ENCODE measurements around the gene SND1.

SND1 gene

DNA sequence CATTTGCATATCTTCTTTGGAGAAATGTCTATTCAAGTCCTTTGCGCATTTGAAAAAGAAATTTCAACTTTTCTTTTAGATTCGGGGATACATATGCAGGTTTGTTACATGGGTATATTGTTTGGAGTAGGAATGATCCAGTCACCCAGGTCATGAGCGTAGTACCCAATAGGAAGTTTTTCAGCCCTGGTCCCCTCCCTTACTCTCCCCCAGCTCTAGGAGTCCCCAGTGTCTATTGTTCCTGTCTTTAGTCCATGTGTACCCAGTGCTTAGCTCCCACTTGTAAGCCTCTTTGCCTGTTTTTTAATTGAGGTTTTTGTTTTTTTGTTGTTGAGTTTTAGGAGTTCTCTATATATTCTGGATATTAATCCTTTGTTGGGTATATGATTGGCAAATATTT lies 63.3 kb downstream of the SND1 start:
- Histone ChIP-seq H3K9me2 (replicated peaks; ENCODE audit: insufficient read depth, low read length) (no peaks in the 10 kb centered on the region), H3K36me3 (ENCODE audit: low read length) (peaks cover 36% of the 10 kb centered on the region), H3K9me3 (ENCODE audit: insufficient read depth, low read length) (peaks cover 12% of the 10 kb centered on the region; the same call in 1 of the 2 replicates), H3K27me3 (ENCODE audit: low read length) (no peaks in the 10 kb centered on the region), H3K79me2 (ENCODE audit: insufficient read depth, low read length) (peaks cover 20% of the 10 kb centered on the region), H3K4me2 (ENCODE audit: low read depth, low read length, poor library complexity, severe bottlenecking) (no peak overlapping the region), H3K9ac (ENCODE audit: low read length) (no peak overlapping the region), H3K4me3 (ENCODE audit: insufficient read depth, low read length, poor library complexity, severe bottlenecking) (no peak overlapping the region), H3F3A (ENCODE audit: insufficient read depth) (no peaks in the 10 kb centered on the region), H2AFZ (ENCODE audit: low read depth, low read length, severe bottlenecking) (no peak overlapping the region), H4K20me1 (ENCODE audit: low read depth, low read length) (no peaks in the 10 kb centered on the region), H3K27ac (ENCODE audit: low read depth, low read length) (no peak overlapping the region)
- TF ChIP-seq, protein P1, sequence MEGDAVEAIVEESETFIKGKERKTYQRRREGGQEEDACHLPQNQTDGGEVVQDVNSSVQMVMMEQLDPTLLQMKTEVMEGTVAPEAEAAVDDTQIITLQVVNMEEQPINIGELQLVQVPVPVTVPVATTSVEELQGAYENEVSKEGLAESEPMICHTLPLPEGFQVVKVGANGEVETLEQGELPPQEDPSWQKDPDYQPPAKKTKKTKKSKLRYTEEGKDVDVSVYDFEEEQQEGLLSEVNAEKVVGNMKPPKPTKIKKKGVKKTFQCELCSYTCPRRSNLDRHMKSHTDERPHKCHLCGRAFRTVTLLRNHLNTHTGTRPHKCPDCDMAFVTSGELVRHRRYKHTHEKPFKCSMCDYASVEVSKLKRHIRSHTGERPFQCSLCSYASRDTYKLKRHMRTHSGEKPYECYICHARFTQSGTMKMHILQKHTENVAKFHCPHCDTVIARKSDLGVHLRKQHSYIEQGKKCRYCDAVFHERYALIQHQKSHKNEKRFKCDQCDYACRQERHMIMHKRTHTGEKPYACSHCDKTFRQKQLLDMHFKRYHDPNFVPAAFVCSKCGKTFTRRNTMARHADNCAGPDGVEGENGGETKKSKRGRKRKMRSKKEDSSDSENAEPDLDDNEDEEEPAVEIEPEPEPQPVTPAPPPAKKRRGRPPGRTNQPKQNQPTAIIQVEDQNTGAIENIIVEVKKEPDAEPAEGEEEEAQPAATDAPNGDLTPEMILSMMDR (IDR thresholded peaks at IDR 0.05; ENCODE audit: insufficient read depth, low read length, poor library complexity, severe bottlenecking) = no peak
- TF ChIP-seq EZH2phosphoT487 (conservative IDR thresholded peaks at IDR 0.05; ENCODE audit: low read length) = no peak

DNA sequence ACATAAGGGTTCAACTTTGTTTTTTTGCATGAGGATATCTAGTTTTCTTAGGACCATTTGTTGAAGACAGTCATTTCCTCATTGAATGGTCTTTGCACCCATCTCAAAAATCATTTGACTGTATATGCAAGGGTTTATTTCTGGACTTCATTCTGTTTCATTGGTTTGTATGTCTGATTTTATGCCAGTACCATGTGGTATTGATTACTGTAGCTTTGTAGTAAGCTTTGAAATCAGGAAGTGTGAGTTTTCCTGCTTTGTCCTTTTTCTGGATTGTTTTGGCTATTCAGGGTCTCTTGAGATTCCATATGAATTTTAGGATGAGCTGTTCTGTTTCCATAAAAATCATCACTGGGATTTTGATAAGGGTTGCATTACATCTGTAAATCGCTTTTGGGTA lies 63.9 kb downstream of the SND1 start:
- Histone ChIP-seq H3K27me3 (ENCODE audit: low read length) (no peaks in the 10 kb centered on the region), H3K9me2 (replicated peaks; ENCODE audit: insufficient read depth, low read length) (no peaks in the 10 kb centered on the region), H3K4me2 (ENCODE audit: low read depth, low read length, poor library complexity, severe bottlenecking) (no peak overlapping the region), H3F3A (ENCODE audit: insufficient read depth) (no peaks in the 10 kb centered on the region), H2AFZ (ENCODE audit: low read depth, low read length, severe bottlenecking) (no peak overlapping the region), H3K36me3 (ENCODE audit: low read length) (peaks cover 34% of the 10 kb centered on the region), H3K9ac (ENCODE audit: low read length) (no peak overlapping the region), H3K27ac (ENCODE audit: low read depth, low read length) (no peak overlapping the region), H3K9me3 (ENCODE audit: insufficient read depth, low read length) (peaks cover 6% of the 10 kb centered on the region; the same call in 1 of the 2 replicates), H3K4me3 (ENCODE audit: insufficient read depth, low read length, poor library complexity, severe bottlenecking) (no peak overlapping the region), H3K79me2 (ENCODE audit: insufficient read depth, low read length) (peaks cover 20% of the 10 kb centered on the region), H4K20me1 (ENCODE audit: low read depth, low read length) (no peaks in the 10 kb centered on the region)
- no peak for TF ChIP-seq EZH2phosphoT487 (conservative IDR thresholded peaks at IDR 0.05; ENCODE audit: low read length)
- TF ChIP-seq, protein P1 (IDR thresholded peaks at IDR 0.05; ENCODE audit: insufficient read depth, low read length, poor library complexity, severe bottlenecking) = no peak

DNA sequence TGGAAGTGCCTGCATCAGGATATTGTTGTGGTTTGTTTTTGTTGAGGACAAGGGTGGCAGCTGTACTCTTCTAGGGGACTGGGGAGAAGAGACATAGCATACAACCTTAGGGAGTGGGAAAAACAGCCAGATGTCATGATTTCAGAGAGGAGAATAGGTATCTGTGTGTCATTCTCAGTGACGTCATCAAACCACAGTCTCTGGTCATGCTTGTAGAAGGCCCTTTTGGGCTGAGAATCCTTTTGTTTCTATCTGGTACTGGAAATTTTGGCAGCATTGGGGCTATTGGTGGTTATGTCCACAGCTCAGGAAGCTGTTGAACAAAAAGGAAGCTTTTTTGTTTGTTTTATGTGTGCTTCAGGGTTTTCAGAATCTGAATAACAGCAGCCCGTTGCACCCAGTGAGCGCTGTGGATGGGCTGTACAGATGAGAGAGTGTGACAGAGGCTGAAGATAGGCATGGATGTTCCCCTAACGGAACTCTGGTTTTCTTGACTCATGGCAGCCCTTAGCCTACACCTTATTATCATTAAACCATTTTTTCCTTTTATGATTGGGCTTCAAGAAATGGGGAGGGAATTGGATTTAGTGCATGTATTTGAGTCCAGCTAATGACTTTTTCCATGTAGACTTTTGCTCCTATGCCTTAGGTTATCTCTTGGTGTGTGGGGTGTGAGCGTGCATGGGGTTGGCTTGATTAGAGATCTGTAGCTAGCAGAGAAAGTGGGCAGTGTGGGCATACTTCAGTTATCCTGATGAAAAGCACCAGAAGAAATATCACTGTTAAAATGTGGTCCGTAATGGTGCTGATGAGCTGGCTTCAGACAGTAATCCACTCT lies 65.7 kb downstream of the SND1 start:
- Histone ChIP-seq H3K9me2 (replicated peaks; ENCODE audit: insufficient read depth, low read length) (no peaks in the 10 kb centered on the region), H3K79me2 (ENCODE audit: insufficient read depth, low read length) (peaks cover 20% of the 10 kb centered on the region)

More for the DNA sequence above, 65.7 kb downstream of the SND1 start:
- no peaks in the 10 kb centered on the region for H3F3A ChIP-seq (ENCODE audit: insufficient read depth)
- no peak overlapping the region for H2AFZ ChIP-seq (ENCODE audit: low read depth, low read length, severe bottlenecking)
- H3K36me3 ChIP-seq (ENCODE audit: low read length) = peaks cover 33% of the 10 kb centered on the region
- no peak overlapping the region for H3K4me2 ChIP-seq (ENCODE audit: low read depth, low read length, poor library complexity, severe bottlenecking)
- H3K4me3 ChIP-seq (ENCODE audit: insufficient read depth, low read length, poor library complexity, severe bottlenecking) = no peak overlapping the region
- H3K9ac ChIP-seq (ENCODE audit: low read length) = no peak overlapping the region
- H3K27ac ChIP-seq (ENCODE audit: low read depth, low read length) = no peak overlapping the region
- no peaks in the 10 kb centered on the region for H3K9me3 ChIP-seq (ENCODE audit: insufficient read depth, low read length)
- TF ChIP-seq, protein P1 (IDR thresholded peaks at IDR 0.05; ENCODE audit: insufficient read depth, low read length, poor library complexity, severe bottlenecking) = no peak
- no peak for TF ChIP-seq EZH2phosphoT487 (conservative IDR thresholded peaks at IDR 0.05; ENCODE audit: low read length)
- H4K20me1 ChIP-seq (ENCODE audit: low read depth, low read length) = no peaks in the 10 kb centered on the region
- no peaks in the 10 kb centered on the region for H3K27me3 ChIP-seq (ENCODE audit: low read length)

All from SU-DHL-6 (cell line).